A204.1 (cell line): ENCODE data around the gene PRKCB.

Experiments used
- FAIRE-seq: peaks from 2 replicates; lab custom pipeline; 2012; peaks lifted over from hg19 to GRCh38; lab: Jason Lieb, UNC

Gene PRKCB

DNA sequence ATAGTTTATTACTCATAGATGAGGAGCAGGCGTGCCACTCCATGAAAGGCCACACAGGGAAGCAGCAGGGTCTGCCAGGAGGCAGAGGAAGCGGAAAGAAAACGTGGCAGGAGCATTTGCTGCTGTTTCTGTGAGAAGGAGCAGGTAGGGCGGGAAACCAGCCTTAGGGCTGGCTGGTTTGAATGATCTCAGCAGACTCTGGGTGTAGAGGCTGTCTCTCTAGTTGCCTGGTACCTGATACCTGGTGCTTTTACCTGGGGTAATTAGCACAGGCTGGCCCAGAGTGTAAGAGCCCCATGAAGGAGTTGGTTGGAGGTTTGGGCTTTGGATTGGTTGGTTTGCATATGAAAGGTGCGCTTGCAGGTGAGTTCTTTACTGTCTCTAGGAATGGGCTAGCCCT, 215.3 kb downstream of the PRKCB start:
- no peak for FAIRE-seq

GRCh38 chr16:24052329-24053098, 216.7 kb downstream of the PRKCB start:
- FAIRE-seq = no peak

- FAIRE-seq = no peak
These were observed 217.5 kb downstream of the PRKCB start for GRCh38 chr16:24053099-24053946.

DNA sequence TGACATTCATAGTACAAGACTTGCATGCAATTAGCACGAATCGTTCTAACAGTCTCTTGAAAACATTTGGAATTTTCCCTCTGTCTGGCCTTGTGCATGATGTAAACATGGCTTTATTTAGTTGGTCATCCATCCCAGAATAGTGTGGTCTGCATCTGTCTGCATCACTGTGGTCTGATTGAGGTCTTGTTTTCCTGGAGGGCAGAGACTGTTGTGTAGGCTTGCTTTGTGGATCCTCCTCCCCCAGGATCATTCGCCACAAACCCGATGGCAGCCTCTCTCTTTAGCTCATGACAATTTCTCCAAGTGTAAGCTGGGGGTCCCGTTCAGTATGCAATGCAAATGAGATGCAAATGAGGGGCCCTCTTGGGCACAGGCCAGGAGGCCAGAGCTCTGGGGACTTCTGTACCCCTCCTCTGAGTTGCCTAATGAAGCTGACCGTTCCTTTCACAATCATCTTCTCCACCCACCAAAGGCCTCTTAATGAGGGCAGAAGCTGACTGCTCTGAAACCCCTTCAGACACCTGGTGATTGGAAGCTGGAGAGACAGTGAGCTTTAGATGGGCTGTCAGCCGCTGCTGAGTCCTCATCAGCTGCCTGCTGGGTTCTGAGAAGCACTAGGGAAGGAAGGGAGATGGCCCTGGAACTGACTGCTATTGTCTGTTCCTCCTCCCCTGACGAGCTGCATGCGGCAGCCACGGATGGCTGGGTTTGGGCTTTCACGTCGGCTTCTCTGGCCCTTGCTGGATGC, 219.1 kb downstream of the PRKCB start:
- no peak for FAIRE-seq

- no peak for FAIRE-seq
These were observed 226.6 kb downstream of the PRKCB start for GRCh38 chr16:24062270-24062817.

DNA sequence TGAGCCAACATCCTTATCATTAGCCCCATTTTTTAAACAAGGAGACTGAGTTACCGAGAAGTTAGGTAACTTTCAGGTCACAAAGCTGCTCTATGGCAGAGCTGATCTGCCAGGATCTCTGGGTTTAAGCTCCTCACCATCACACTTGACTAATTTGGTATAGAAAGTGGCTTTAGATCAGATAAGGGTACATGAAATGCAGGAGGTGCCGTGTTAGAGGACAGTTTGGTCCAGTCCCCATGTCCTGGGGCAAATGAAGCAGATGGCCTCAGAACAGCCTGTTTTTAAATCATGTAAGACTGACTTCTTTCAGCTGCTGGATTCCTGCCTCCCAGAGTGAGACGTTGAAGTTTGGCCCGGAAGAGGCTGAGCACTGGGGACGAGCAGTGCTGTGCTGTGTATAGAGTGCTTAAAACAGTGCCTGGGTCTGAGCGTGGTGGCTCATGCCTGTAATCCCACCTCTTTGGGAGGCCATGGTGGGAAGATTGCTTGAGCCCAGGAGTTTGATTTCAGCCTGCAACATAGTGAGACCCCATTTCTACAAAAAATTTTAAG, 233.3 kb downstream of the PRKCB start:
- no peak for FAIRE-seq

DNA sequence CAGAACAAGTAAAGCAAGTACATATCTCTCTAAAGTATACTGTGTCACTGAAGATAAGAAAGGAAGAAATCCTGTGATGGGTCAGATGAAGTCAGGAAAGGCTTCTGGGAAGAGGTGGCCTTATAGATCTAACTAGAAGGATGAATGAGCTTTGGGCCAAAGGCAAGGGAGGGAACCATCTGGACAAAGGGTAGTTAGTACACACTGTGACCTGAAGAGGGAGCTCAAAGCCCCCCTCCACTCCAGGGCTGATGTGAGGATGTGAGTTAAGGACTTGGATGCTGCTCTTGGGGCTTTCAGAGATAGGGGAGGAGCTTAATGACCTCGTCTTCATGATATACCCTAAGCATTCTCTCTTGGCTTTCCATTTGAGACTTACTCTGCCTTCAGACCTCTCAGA, 235.1 kb downstream of the PRKCB start:
- FAIRE-seq = no peak

GRCh38 chr16:24071666-24072360, 236.0 kb downstream of the PRKCB start:
- no peak for FAIRE-seq

- FAIRE-seq = no peak
These were observed 237.5 kb downstream of the PRKCB start for GRCh38 chr16:24073321-24073720.

DNA sequence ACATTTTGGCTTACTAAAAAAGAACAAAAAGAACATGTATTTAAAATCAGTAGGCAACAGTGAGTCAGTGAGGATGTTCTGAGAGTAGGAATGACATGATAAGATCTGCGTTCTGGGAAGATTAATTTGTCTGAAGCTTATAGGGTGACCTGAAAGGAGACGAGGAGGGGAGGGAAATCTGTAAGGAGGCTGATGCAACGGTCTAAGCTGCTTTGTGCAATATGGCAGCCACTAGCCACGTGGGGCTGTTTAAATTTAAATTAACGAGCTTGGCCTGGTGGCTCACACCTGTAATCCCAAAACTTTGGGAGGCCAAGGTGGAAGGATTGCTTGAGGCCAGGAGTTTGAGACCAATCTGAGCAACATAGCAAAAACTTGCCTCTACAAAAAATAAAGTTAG, 238.8 kb downstream of the PRKCB start:
- FAIRE-seq = no peak

GRCh38 chr16:24075302-24075701, 239.5 kb downstream of the PRKCB start:
- no peak for FAIRE-seq

DNA sequence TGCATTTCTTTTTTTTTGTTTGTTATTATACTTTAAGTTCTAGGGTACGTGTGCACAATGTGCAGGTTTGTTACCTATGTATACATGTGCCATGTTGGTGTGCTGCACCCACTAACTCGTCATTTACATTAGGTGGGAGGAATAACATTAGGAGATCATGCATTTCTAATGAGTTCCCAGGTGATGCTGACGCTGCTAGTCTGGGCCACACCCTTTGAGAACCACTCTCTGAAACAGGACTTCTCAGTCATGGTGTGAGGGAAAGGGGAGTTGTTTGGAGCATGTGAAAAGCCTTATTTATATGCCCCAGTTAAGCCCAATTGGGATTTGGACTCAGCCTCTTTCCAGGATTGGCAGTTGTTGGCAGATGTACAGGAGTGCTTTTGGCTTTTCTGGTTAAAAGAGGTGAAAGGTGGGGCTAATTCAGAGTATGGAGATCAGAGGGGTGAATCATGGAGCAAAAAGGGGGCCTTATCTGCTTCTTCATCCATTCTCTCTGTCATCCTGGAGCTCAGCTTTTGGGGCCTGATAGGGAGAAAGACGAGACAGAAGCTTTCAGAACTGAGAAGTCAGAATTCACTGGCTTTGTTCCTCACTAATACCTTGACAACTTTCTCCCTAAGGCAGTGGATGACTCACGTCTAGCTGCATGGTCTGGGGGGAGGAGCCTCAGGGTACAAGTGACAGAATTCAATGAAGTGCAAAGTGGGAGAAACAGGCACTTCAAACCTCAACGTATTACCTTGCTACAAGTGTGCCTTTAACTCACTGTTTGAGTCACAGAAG, 240.3 kb downstream of the PRKCB start:
- FAIRE-seq = no peak

- no peak for FAIRE-seq
These were observed 241.5 kb downstream of the PRKCB start for GRCh38 chr16:24077292-24077691.

DNA sequence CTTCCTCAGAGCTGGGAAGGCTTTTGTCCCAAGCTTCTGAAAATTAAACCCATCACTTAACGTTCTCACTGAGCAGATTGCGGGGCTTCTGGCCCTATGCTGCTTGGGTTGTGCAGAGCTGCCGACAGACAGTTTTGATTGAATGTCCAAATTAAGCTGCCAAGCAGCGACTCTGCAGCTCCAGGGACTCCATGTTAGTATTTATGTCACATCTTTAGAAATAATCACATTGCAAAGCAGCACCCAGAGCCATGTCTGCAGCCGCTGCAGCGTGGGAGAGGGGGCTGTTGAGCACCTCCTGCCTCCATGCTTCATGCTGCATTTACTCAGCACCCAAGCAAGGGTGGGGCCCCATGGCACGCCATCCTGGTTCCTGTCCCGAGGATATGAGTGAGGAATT, 242.2 kb downstream of the PRKCB start:
- no peak for FAIRE-seq

- no peak for FAIRE-seq
These were observed 249.9 kb downstream of the PRKCB start for GRCh38 chr16:24085666-24086065.

- FAIRE-seq = no peak
These were observed 252.2 kb downstream of the PRKCB start for GRCh38 chr16:24087891-24088410.

DNA sequence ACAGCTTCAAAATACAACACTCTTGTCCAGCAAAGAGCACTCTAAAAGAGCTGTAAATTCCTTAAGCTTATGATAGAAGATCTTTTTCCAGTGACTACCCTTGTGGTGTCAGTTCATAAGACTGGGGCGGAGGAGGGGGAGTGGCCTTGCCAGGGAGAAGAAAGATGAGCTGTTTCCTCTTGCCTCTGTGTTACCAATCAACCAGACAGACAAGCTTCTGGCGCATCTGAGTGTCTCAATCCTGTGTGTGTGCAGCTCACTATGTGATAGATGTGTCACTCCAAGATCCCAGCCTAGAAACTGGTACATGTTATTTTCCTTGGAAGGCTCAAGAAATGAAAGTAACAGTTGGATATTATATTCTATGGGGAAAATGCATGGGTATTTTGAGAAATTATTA, 253.0 kb downstream of the PRKCB start:
- no peak for FAIRE-seq

DNA sequence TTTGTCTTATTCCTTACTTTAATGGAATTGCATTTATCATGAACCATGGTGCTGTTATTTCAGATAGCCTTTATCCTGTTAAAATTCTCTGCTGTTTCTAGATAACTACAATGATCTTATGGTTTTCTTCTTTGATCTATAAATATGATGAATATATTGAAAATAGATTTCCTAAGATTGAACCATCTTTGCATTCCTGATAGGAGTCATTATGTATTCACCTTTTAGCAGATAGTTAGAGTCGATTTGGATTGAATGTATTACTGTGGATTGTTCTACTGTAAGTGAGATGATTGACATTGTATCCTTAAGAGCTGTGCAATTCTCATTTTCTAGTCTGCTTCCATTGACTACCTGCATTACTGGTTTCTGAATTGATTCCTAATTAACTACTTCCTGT, 255.3 kb downstream of the PRKCB start:
- no peak for FAIRE-seq

GRCh38 chr16:24093049-24093448, 257.3 kb downstream of the PRKCB start:
- no peak for FAIRE-seq

- no peak for FAIRE-seq
These were observed 258.9 kb downstream of the PRKCB start for GRCh38 chr16:24094660-24095059.

- no peak for FAIRE-seq
These were observed 263.1 kb downstream of the PRKCB start for GRCh38 chr16:24098896-24099295.
